GM21619 (cell line): Measurements from ENCODE around the gene FSD1.
"Not testable (repeated sequence)": the region's sequence is repeated elsewhere in the genome, so short reads cannot be mapped to it uniquely, and the experiment has no call there.

Experiments
- ATAC-seq: cut with Tn5 transposase; IDR thresholded peaks from one replicate; pipeline ENCODE4 v1.9.1; 2021; ENCODE audit not compliant: unreplicated experiment

FSD1 gene

GRCh38 chr19:4284176-4284958 is 20.0 kb upstream of the FSD1 start:
- no peak for ATAC-seq

- no peak for ATAC-seq
Measured at GRCh38 chr19:4284974-4285373, 19.4 kb upstream of the FSD1 start.

GRCh38 chr19:4286141-4286540 is 18.3 kb upstream of the FSD1 start:
- not testable (repeated sequence) for ATAC-seq

GRCh38 chr19:4288091-4288777 is 16.2 kb upstream of the FSD1 start:
- no peak for ATAC-seq

GRCh38 chr19:4291184-4291732 is 13.1 kb upstream of the FSD1 start:
- no peak for ATAC-seq

GRCh38 chr19:4292515-4292914 is 11.9 kb upstream of the FSD1 start:
- ATAC-seq, result no peak

GRCh38 chr19:4294389-4294788 is 10.0 kb upstream of the FSD1 start:
- no peak for ATAC-seq

GRCh38 chr19:4295972-4296771 is 8.2 kb upstream of the FSD1 start:
- no peak for ATAC-seq

- ATAC-seq, result no peak
Measured at GRCh38 chr19:4297901-4298809, 6.2 kb upstream of the FSD1 start.

- ATAC-seq, result no peak
Measured at GRCh38 chr19:4298810-4299550, 5.4 kb upstream of the FSD1 start.

GRCh38 chr19:4300589-4300988 is 3.8 kb upstream of the FSD1 start:
- ATAC-seq, result no peak

- no peak for ATAC-seq
Measured at GRCh38 chr19:4301590-4302242, 2.7 kb upstream of the FSD1 start.

- no peak for ATAC-seq
Measured at GRCh38 chr19:4302243-4302640, 2.2 kb upstream of the FSD1 start, which contains the start of gene TMIGD2. Gene TMIGD2, minus strand, starts transcription at chr19:4302389. Its CDS starts 4 bp downstream, at chr19:4302385.

- no peak for ATAC-seq
Measured at GRCh38 chr19:4303819-4304537, 420 bp upstream of the FSD1 start.

- no peak for ATAC-seq
Measured at GRCh38 chr19:4305257-4305612, 837 bp downstream of the FSD1 start.

GRCh38 chr19:4305659-4306058 is 1.3 kb downstream of the FSD1 start:
- ATAC-seq, result no peak

- ATAC-seq, result no peak
Measured at GRCh38 chr19:4310247-4311121, 6.1 kb downstream of the FSD1 start.
